Activated T-helper 1 cell treated with Interleukin-2 at 50 U/mL for 16 hours (primary cell): Measurements from ENCODE around the gene CENPT.

Source experiments
- DNase-seq: peaks from one replicate; pipeline ENCODE4 v3.0.0-alpha.2; 2020; ENCODE audit warnings: low read depth

Gene CENPT

GRCh38 chr16:67806428-67807147 lies 40.9 kb downstream of the CENPT start, which contains the start of the genes RANBP10 and TSNAXIP1:
Gene RANBP10, minus strand, starts transcription at chr16:67806560. Its CDS starts 24 bp downstream, at chr16:67806536.
Gene TSNAXIP1, plus strand, starts transcription at chr16:67806889. Its CDS starts 261 bp downstream, at chr16:67807150.
- DNase-seq: peak; percentile 95

- DNase-seq: no peak
These were observed 41.6 kb downstream of the CENPT start for GRCh38 chr16:67805718-67806427.

GRCh38 chr16:67804853-67805542 lies 42.5 kb downstream of the CENPT start:
- DNase-seq: no peak

- no peak for DNase-seq
These were observed 43.6 kb downstream of the CENPT start for GRCh38 chr16:67803894-67804293.

- DNase-seq: peak; percentile 15
These were observed 45.6 kb downstream of the CENPT start for GRCh38 chr16:67801883-67802282.

- DNase-seq: no peak
These were observed 46.3 kb downstream of the CENPT start for GRCh38 chr16:67801241-67801640.

- no peak for DNase-seq
These were observed 47.1 kb downstream of the CENPT start for GRCh38 chr16:67800338-67800926.

GRCh38 chr16:67796099-67796718 lies 51.3 kb downstream of the CENPT start:
- DNase-seq: no peak

- DNase-seq: no peak
These were observed 57.4 kb downstream of the CENPT start for GRCh38 chr16:67790071-67790470.

- DNase-seq: no peak
These were observed 61.0 kb downstream of the CENPT start for GRCh38 chr16:67786491-67786890.

- DNase-seq: no peak
These were observed 64.2 kb downstream of the CENPT start for GRCh38 chr16:67783353-67783725.

GRCh38 chr16:67782567-67783352 lies 64.7 kb downstream of the CENPT start:
- DNase-seq: no peak

- DNase-seq: no peak
These were observed 66.0 kb downstream of the CENPT start for GRCh38 chr16:67781565-67781921.

GRCh38 chr16:67780847-67781564 lies 66.5 kb downstream of the CENPT start:
- no peak for DNase-seq

- no peak for DNase-seq
These were observed 68.1 kb downstream of the CENPT start for GRCh38 chr16:67779256-67780014.
